Astrocyte (in vitro differentiated cells and primary cell): ENCODE measurements around the gene DUSP10. TPM values are rescaled to one million over a fixed set of nuclear protein-coding genes. Genes with fewer than 3 reads are reported as not detected.
A peak's percentile ranks its signal among the peaks of the same experiment; 100 is the strongest.

Source experiments
- DNase-seq: peaks from one replicate; pipeline ENCODE4 v3.0.0-alpha.2; 2010; ENCODE audit warnings: low read depth
- FAIRE-seq: peaks from 2 replicates; lab custom pipeline; 2011; peaks lifted over from hg19 to GRCh38; lab: Jason Lieb, UNC
- H2AFZ ChIP-seq: 2 replicates; pipeline ENCODE4 v1.6.0; 2012; ENCODE audit warnings: low read depth, low read length, inconsistent platforms
- H3K27ac ChIP-seq: 2 replicates; pipeline ENCODE4 v1.5.1; 2011; ENCODE audit warnings: low read depth, low read length, inconsistent platforms
- H3K27me3 ChIP-seq: 2 replicates; pipeline ENCODE4 v1.6.0; 2011; ENCODE audit warnings: low read length, inconsistent platforms; ENCODE audit not compliant: insufficient read depth
- H3K36me3 ChIP-seq: 2 replicates; pipeline ENCODE4 v1.5.1; 2011; ENCODE audit warnings: low read length, inconsistent platforms; ENCODE audit not compliant: insufficient read depth
- H3K4me1 ChIP-seq: 2 replicates; pipeline ENCODE4 v1.5.1; 2011; ENCODE audit warnings: low read length, inconsistent platforms; ENCODE audit not compliant: insufficient read depth
- H3K4me2 ChIP-seq: 2 replicates; pipeline ENCODE4 v1.6.0; 2012; ENCODE audit warnings: low read length, inconsistent platforms
- H3K4me3 ChIP-seq: 2 replicates; pipeline ENCODE4 v1.5.1; 2011; ENCODE audit warnings: low read depth, mild to moderate bottlenecking, low read length, inconsistent platforms; ENCODE audit not compliant: insufficient read depth
- H3K79me2 ChIP-seq: 2 replicates; pipeline ENCODE4 v1.6.0; 2012; ENCODE audit warnings: mild to moderate bottlenecking, low read length, inconsistent platforms; ENCODE audit not compliant: insufficient read depth
- H3K9ac ChIP-seq: 2 replicates; pipeline ENCODE4 v1.6.0; 2012; ENCODE audit warnings: mild to moderate bottlenecking, low read length, inconsistent platforms
- H3K9me3 ChIP-seq: 2 replicates; pipeline ENCODE4 v1.5.1; 2012; ENCODE audit warnings: low read depth, mild to moderate bottlenecking, low read length, inconsistent platforms; ENCODE audit not compliant: insufficient read depth
- H4K20me1 ChIP-seq: 2 replicates; pipeline ENCODE4 v1.6.0; 2012; ENCODE audit warnings: low read length, inconsistent platforms; ENCODE audit not compliant: insufficient read depth
- H3K27ac Mint-ChIP-seq: one replicate; pipeline ENCODE4 v1.8.0; 2021; ENCODE audit warnings: mild to moderate bottlenecking, mixed read lengths; ENCODE audit not compliant: unreplicated experiment
- H3K27me3 Mint-ChIP-seq: one replicate; pipeline ENCODE4 v1.8.0; 2021; ENCODE audit warnings: low read depth, mixed read lengths; ENCODE audit not compliant: unreplicated experiment
- H3K36me3 Mint-ChIP-seq: one replicate; pipeline ENCODE4 v1.8.0; 2021; ENCODE audit warnings: low read depth, mixed read lengths; ENCODE audit not compliant: unreplicated experiment
- H3K4me1 Mint-ChIP-seq: one replicate; pipeline ENCODE4 v1.8.0; 2021; ENCODE audit warnings: low read depth, mixed read lengths; ENCODE audit not compliant: unreplicated experiment
- H3K4me3 Mint-ChIP-seq: one replicate; pipeline ENCODE4 v1.8.0; 2021; ENCODE audit warnings: mild to moderate bottlenecking, moderate library complexity, mixed read lengths; ENCODE audit not compliant: unreplicated experiment
- H3K9me3 Mint-ChIP-seq: one replicate; pipeline ENCODE4 v1.8.0; 2021; ENCODE audit warnings: mild to moderate bottlenecking, mixed read lengths; ENCODE audit not compliant: unreplicated experiment
- CTCF ChIP-seq: IDR thresholded peaks from 2 replicates; pipeline ENCODE4 v1.5.1; 2011; ENCODE audit warnings: low read depth, mild to moderate bottlenecking, inconsistent platforms, low read length, moderate library complexity; ENCODE audit not compliant: insufficient read depth
- EZH2 ChIP-seq: IDR thresholded peaks from 2 replicates; pipeline ENCODE4 v1.6.1; 2012; ENCODE audit warnings: mild to moderate bottlenecking, low read length, inconsistent platforms; ENCODE audit not compliant: insufficient read depth
- total RNA-seq: library from RNA; stranded (reverse); gene quantifications from 2 replicates; pipeline ENCODE4 v1.2.1, GENCODE V29; 2021

Gene DUSP10
- total RNA-seq, 1 donor from 2014 or later, result 45.8 TPM

GRCh38 chr1:221736714-221737113, 5.2 kb downstream of the DUSP10 start:
- Mint-ChIP-seq H3K4me1 (peaks cover 36% of the 10 kb centered on the region), H3K27ac (no peak overlapping the region), H3K4me3 (peak overlapping the region; percentile 69), H3K9me3 (no peaks in the 10 kb centered on the region), H3K36me3 (peaks cover 42% of the 10 kb centered on the region), H3K27me3 (no peaks in the 10 kb centered on the region)
- Histone ChIP-seq H2AFZ (no peak overlapping the region), H3K9ac (no peak overlapping the region), H3K79me2 (peaks cover 93% of the 10 kb centered on the region), H3K4me3 (no peak overlapping the region), H3K36me3 (peaks cover 5% of the 10 kb centered on the region), H3K27ac (no peak overlapping the region), H3K27me3 (no peaks in the 10 kb centered on the region), H3K9me3 (no peaks in the 10 kb centered on the region), H3K4me1 (peaks cover 4% of the 10 kb centered on the region), H3K4me2 (no peak overlapping the region), H4K20me1 (peaks cover 74% of the 10 kb centered on the region)
- FAIRE-seq, result no peak
- no peak for DNase-seq
- TF ChIP-seq EZH2 (no peak), CTCF (no peak)

GRCh38 chr1:221735999-221736398, 5.9 kb downstream of the DUSP10 start:
- FAIRE-seq (no peak), DNase-seq (no peak)
- Histone ChIP-seq H2AFZ (no peak overlapping the region), H3K9ac (no peak overlapping the region), H3K79me2 (peaks cover 88% of the 10 kb centered on the region), H3K4me1 (peaks cover 4% of the 10 kb centered on the region), H3K9me3 (no peaks in the 10 kb centered on the region), H3K4me3 (no peak overlapping the region), H3K36me3 (peaks cover 5% of the 10 kb centered on the region), H3K27ac (no peak overlapping the region), H4K20me1 (peaks cover 70% of the 10 kb centered on the region), H3K27me3 (no peaks in the 10 kb centered on the region), H3K4me2 (no peak overlapping the region)
- peaks cover 36% of the 10 kb centered on the region for H3K4me1 Mint-ChIP-seq
- peak overlapping the region; percentile 69 for H3K4me3 Mint-ChIP-seq
- no peaks in the 10 kb centered on the region for H3K9me3 Mint-ChIP-seq
- H3K36me3 Mint-ChIP-seq, result peaks cover 42% of the 10 kb centered on the region
- TF ChIP-seq EZH2 (no peak), CTCF (no peak)
- no peaks in the 10 kb centered on the region for H3K27me3 Mint-ChIP-seq
- no peak overlapping the region for H3K27ac Mint-ChIP-seq

GRCh38 chr1:221734187-221734586, 7.7 kb downstream of the DUSP10 start:
- Mint-ChIP-seq H3K9me3 (no peaks in the 10 kb centered on the region), H3K4me3 (no peak overlapping the region), H3K27ac (no peak overlapping the region), H3K36me3 (peaks cover 34% of the 10 kb centered on the region), H3K4me1 (peaks cover 44% of the 10 kb centered on the region), H3K27me3 (no peaks in the 10 kb centered on the region)
- Histone ChIP-seq H3K4me2 (no peak overlapping the region), H3K27ac (no peak overlapping the region), H4K20me1 (peaks cover 52% of the 10 kb centered on the region), H2AFZ (no peak overlapping the region), H3K27me3 (no peaks in the 10 kb centered on the region), H3K9me3 (no peaks in the 10 kb centered on the region), H3K79me2 (peaks cover 75% of the 10 kb centered on the region), H3K9ac (no peak overlapping the region), H3K36me3 (peaks cover 5% of the 10 kb centered on the region), H3K4me3 (no peak overlapping the region), H3K4me1 (no peaks in the 10 kb centered on the region)
- no peak for DNase-seq
- TF ChIP-seq CTCF (no peak), EZH2 (no peak)
- FAIRE-seq, result no peak
